DOHH2 (cell line): Measurements from ENCODE around the gene ABI3BP.

ENCODE experiments used
- CTCF ChIP-seq: fragments of 200-600 bp; sonication (generic); IDR thresholded peaks from one replicate; pipeline ENCODE4 v1.5.1; 2014; ENCODE audit warnings: antibody characterized with exemption, mild to moderate bottlenecking, low read depth, low read length; ENCODE audit not compliant: poor library complexity, severe bottlenecking
- EZH2phosphoT487 ChIP-seq: fragments of 200-600 bp; sonication (generic); IDR thresholded peaks from 2 replicates; pipeline ENCODE4 v1.6.1; 2017; ENCODE audit warnings: borderline replicate concordance, mild to moderate bottlenecking, antibody characterized with exemption, low read length, moderate library complexity, mixed read lengths

GRCh38 chr3:100717063-100717462, 276.2 kb downstream of the ABI3BP start:
- no peak for TF ChIP-seq CTCF
- no peak for TF ChIP-seq EZH2phosphoT487
